IMR-90 (cell line): ENCODE data around the gene TENT5A. TPM values are rescaled to one million over a fixed set of nuclear protein-coding genes. Genes with fewer than 3 reads are reported as not detected.
A peak's percentile ranks its signal among the peaks of the same experiment; 100 is the strongest.

ENCODE experiments used
- ATAC-seq: fragments of 200-7000 bp; cut with Tn5 transposase; 2 replicates; pipeline ENCODE4 v1.9.1; 2020; ENCODE audit warnings: low read depth, mild to moderate bottlenecking, moderate library complexity
- BruUV-seq: library from RNA; stranded (reverse); fragments of 400-500 nt; replicated peaks from 2 replicates; lab custom pipeline; 2021; lab: Mats Ljungman, UMichigan
- CTCF ChIA-PET: fragments of 300-600 bp; formaldehyde crosslinking; extraction: SDS; loops from one replicate; lab custom pipeline; 2021; ENCODE audit warnings: antibody characterized with exemption; lab: Yijun Ruan, JAX
- POLR2A ChIA-PET: fragments of 300-600 bp; sonication (Branson Sonifier 250); formaldehyde crosslinking; loops from one replicate; lab custom pipeline; 2022; ENCODE audit warnings: antibody characterized with exemption; ENCODE audit not compliant: unreplicated experiment; lab: Charles Lee
- DNase-seq: peaks from one replicate; pipeline ENCODE4 v3.0.0; 2013
- H2AFZ ChIP-seq: replicated peaks from 2 replicates; pipeline ENCODE3; 2013; ENCODE audit warnings: low read length, mild to moderate bottlenecking; ENCODE audit not compliant: poor library complexity
- H2AK5ac ChIP-seq: 2 replicates; pipeline ENCODE4 v1.6.1; 2013; ENCODE audit warnings: low read depth, low read length, inconsistent platforms
- H2AK9ac ChIP-seq: replicated peaks from 2 replicates; pipeline ENCODE3; 2013; ENCODE audit warnings: mild to moderate bottlenecking, low read depth, low read length, moderate library complexity; ENCODE audit not compliant: poor library complexity
- H2BK120ac ChIP-seq: 2 replicates; pipeline ENCODE4 v1.6.1; 2013; ENCODE audit warnings: low read depth, low read length, inconsistent platforms
- H2BK15ac ChIP-seq: 3 replicates; pipeline ENCODE4 v1.6.1; 2013; ENCODE audit warnings: low read depth, low read length, inconsistent platforms
- H2BK20ac ChIP-seq: 2 replicates; pipeline ENCODE4 v1.6.1; 2013; ENCODE audit warnings: low read depth, mild to moderate bottlenecking, inconsistent platforms, low read length, moderate library complexity
- H2BK5ac ChIP-seq: 2 replicates; pipeline ENCODE4 v1.6.1; 2013; ENCODE audit warnings: mild to moderate bottlenecking, low read depth, low read length, inconsistent platforms; ENCODE audit not compliant: poor library complexity, severe bottlenecking
- H3K14ac ChIP-seq: replicated peaks from 2 replicates; pipeline ENCODE4 v1.6.1; 2013; ENCODE audit warnings: low read depth, low read length, inconsistent platforms
- H3K18ac ChIP-seq: 2 replicates; pipeline ENCODE4 v1.6.1; 2013; ENCODE audit warnings: low read depth, low read length, control low read depth
- H3K23ac ChIP-seq: 2 replicates; pipeline ENCODE4 v1.6.1; 2013; ENCODE audit warnings: low read depth, low read length, inconsistent platforms
- H3K27ac ChIP-seq: 2 replicates; pipeline ENCODE4 v1.5.1; 2013; ENCODE audit warnings: mild to moderate bottlenecking, control low read depth, low read length; ENCODE audit not compliant: insufficient read depth
- H3K27me3 ChIP-seq: 2 replicates; pipeline ENCODE4 v1.6.1; 2013; ENCODE audit warnings: low read length; ENCODE audit not compliant: control insufficient read depth, insufficient read depth
- H3K36me3 ChIP-seq: 2 replicates; pipeline ENCODE4 v1.6.1; 2013; ENCODE audit warnings: low read length, mixed read lengths; ENCODE audit not compliant: control insufficient read depth, insufficient read depth
- H3K4ac ChIP-seq: 2 replicates; pipeline ENCODE4 v1.6.1; 2013; ENCODE audit warnings: low read depth, low read length, inconsistent platforms
- H3K4me1 ChIP-seq: 2 replicates; pipeline ENCODE4 v1.6.1; 2013; ENCODE audit warnings: low read length, mixed read lengths; ENCODE audit not compliant: control insufficient read depth, insufficient read depth
- H3K4me2 ChIP-seq: 2 replicates; pipeline ENCODE4 v1.6.1; 2013; ENCODE audit warnings: low read depth, mild to moderate bottlenecking, control low read depth, low read length, moderate library complexity
- H3K4me3 ChIP-seq: 2 replicates; pipeline ENCODE4 v1.5.1; 2013; ENCODE audit warnings: low read depth, mild to moderate bottlenecking, control low read depth, low read length, moderate library complexity; ENCODE audit not compliant: insufficient read depth
- H3K56ac ChIP-seq: 2 replicates; pipeline ENCODE4 v1.6.1; 2013; ENCODE audit warnings: low read length, inconsistent platforms; ENCODE audit not compliant: insufficient read depth; ENCODE audit errors: extremely low read depth
- H3K79me1 ChIP-seq, 2 experiments: 2 replicates each; pipeline ENCODE4 v1.6.1; 2013; ENCODE audit warnings: low read length in 2 of 2, inconsistent platforms in 1 of 2, low read depth in 1 of 2
- H3K9ac ChIP-seq: 2 replicates; pipeline ENCODE4 v1.6.1; 2013; ENCODE audit warnings: low read depth, low read length, control low read depth
- H3K9me1 ChIP-seq: 2 replicates; pipeline ENCODE4 v1.6.1; 2013; ENCODE audit warnings: low read length, inconsistent platforms; ENCODE audit not compliant: insufficient read depth
- H3K9me3 ChIP-seq: 2 replicates; pipeline ENCODE4 v1.6.1; 2013; ENCODE audit warnings: low read length; ENCODE audit not compliant: control insufficient read depth, insufficient read depth
- H4K20me1 ChIP-seq: 2 replicates; pipeline ENCODE4 v1.6.1; 2013; ENCODE audit warnings: low read length, inconsistent platforms; ENCODE audit not compliant: insufficient read depth
- H4K5ac ChIP-seq: 2 replicates; pipeline ENCODE4 v1.6.1; 2013; ENCODE audit warnings: mild to moderate bottlenecking, low read depth, low read length, control low read depth
- H4K8ac ChIP-seq, 2 experiments: 2 replicates each; pipeline ENCODE4 v1.6.1; 2013; ENCODE audit warnings: low read depth in 2 of 2, low read length in 2 of 2, control low read depth in 1 of 2, inconsistent platforms in 1 of 2
- H4K91ac ChIP-seq: 2 replicates; pipeline ENCODE4 v1.6.1; 2013; ENCODE audit warnings: low read depth, low read length, inconsistent platforms; ENCODE audit not compliant: insufficient read depth
- CHD1 ChIP-seq: IDR thresholded peaks from 2 replicates; pipeline ENCODE4 v1.6.1; 2012; ENCODE audit warnings: low read depth, low read length, improper control_type of control experiment
- MXI1 ChIP-seq: IDR thresholded peaks from 2 replicates; pipeline ENCODE4 v1.6.1; 2012; ENCODE audit warnings: low read depth, mild to moderate bottlenecking, low read length, moderate library complexity, borderline replicate concordance
- RAD21 ChIP-seq: IDR thresholded peaks from 2 replicates; pipeline ENCODE4 v1.6.1; 2012; ENCODE audit warnings: low read length, improper control_type of control experiment
- WGBS, 2 experiments: methylation state at CpG; one replicate each; pipeline versions ENCODE4 v1.1.5 to v1.1.7; 2013; ENCODE audit warnings: missing lambda C conversion rate in 2 of 2; ENCODE audit not compliant: insufficient read length in 1 of 2; ENCODE audit errors: extremely low coverage in 2 of 2; 5-methylcytosine and 5-hydroxymethylcytosine counted together
- dilution Hi-C: fragments of 300-500 bp; cut with HindIII; formaldehyde crosslinking; loops from one replicate; pipeline ENCODE4 v1.14.3; 2018; ENCODE audit warnings: low sequenced_read_pairs; ENCODE audit not compliant: unreplicated experiment
- in situ Hi-C: fragments of 300-500 bp; cut with MboI; formaldehyde crosslinking; loops from 3 replicates; pipeline ENCODE4 v1.14.3; 2019; ENCODE audit warnings: low sequenced_read_pairs, inconsistent platforms, mixed read lengths
- intact Hi-C: fragments of 100-400 bp; cut with micrococcal nuclease; formaldehyde crosslinking; loops from 2 replicates; pipeline ENCODE4 v1.10.0; 2022
- polyA plus RNA-seq, 3 experiments: library from polyadenylated mRNA; depleted of rRNA; stranded (reverse); fragments of >200 nt; gene quantifications; 2 replicates each; pipeline ENCODE4 v1.2.3, GENCODE V29; 2012; ENCODE audit warnings: low replicate concordance in 1 of 3
- total RNA-seq: library from RNA; depleted of rRNA; stranded (reverse); fragments of >200 nt; gene quantifications from 2 replicates; pipeline ENCODE4 v1.2.3, GENCODE V29; 2012

The TENT5A gene
- total and polyA plus RNA-seq, 2 of the 4 experiments (the other 2 are of a cell fraction) = 3.5 to 10.8 TPM

DNA sequence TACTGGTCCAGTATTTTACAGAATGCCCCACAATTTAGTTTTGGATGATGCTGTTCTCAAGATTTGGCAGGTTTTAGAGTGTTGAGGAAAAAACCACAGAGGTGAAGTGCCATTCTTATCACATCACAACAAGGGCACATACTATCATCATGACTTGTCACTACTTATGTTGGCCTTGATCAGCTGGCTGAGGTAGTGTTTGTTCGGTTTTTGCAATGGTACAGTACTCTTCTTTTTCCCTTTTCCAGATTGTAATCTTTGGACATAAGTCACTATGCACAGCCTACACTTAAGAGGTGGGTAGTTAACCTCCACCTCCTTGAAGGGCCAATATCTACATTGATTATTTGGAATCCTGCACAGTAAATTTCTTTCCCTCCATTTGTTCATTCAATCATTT, 8.8 kb downstream of the TENT5A start:
- intact Hi-C loops (no loop called here), in situ Hi-C loops (no loop called here), dilution Hi-C loops (no loop called here)
- Histone ChIP-seq H3K9ac (no peak overlapping the region), H3K18ac (no peak overlapping the region), H2BK15ac (no peak overlapping the region), H3K14ac (no peak overlapping the region), H4K5ac (no peak overlapping the region), H2BK120ac (no peak overlapping the region), H2AK9ac (no peak overlapping the region), H3K4ac (no peak overlapping the region), H3K27me3 (no peaks in the 10 kb centered on the region), H4K20me1 (peaks cover 3% of the 10 kb centered on the region; the same call in 1 of the 2 replicates), H3K27ac (no peak overlapping the region), H3K79me1 (peaks cover 12 to 32% of the 10 kb centered on the region in 2 experiments), H3K4me1 (peaks cover 4% of the 10 kb centered on the region), H3K9me1 (0 out of 2 replicates have a peak, but pooled peaks cover 3% of the 10 kb centered on the region), H3K23ac (0 out of 2 replicates have a peak overlapping the region, but pooled peaks have one; percentile 60), H2BK20ac (no peak overlapping the region), H4K91ac (no peak overlapping the region), H3K9me3 (no peaks in the 10 kb centered on the region), H2AFZ (no peak overlapping the region), H2AK5ac (no peak overlapping the region), H3K56ac (no peak overlapping the region), H2BK5ac (no peak overlapping the region), H4K8ac (no peak overlapping the region), H3K4me3 (no peak overlapping the region), H3K4me2 (no peak overlapping the region), H3K36me3 (peaks cover 10% of the 10 kb centered on the region)
- no TSS peak for BruUV-seq
- WGBS, 2 experiments = no CpG with 5 or more reads among the region's 1 CpG
- no peak for TF ChIP-seq MXI1
- no peak for TF ChIP-seq CHD1
- no peak for TF ChIP-seq RAD21
- no peak for ATAC-seq
- ChIA-PET POLR2A (no interaction called here), CTCF (no interaction called here)
- no peak for DNase-seq
